Measurements from ENCODE around the gene CNNM2.

GRCh38 chr10:102964713-102965112 is 46.6 kb downstream of the CNNM2 start:
- TF ChIP-seq POLR2A (IDR thresholded peaks at IDR 0.05) (no peak), CTCF (IDR thresholded peaks at IDR 0.05) (no peak)

All from heart left ventricle (tissue), 13 donors.